ENCODE data around the gene RGS18.

- TF ChIP-seq CTCF (IDR thresholded peaks at IDR 0.05) (no peak), POLR2AphosphoS5 (IDR thresholded peaks at IDR 0.05) (no peak), POLR2A (IDR thresholded peaks at IDR 0.05) (no peak)
Measured at GRCh38 chr1:192151176-192151575, 7.1 kb upstream of the RGS18 start.
